Neural progenitor cell (in vitro differentiated cells): Measurements from ENCODE around the gene SMG6.

ENCODE experiments used
- EZH2 ChIP-seq: fragments of 200-600 bp; sonication (generic); IDR thresholded peaks from 2 replicates; pipeline ENCODE4 v1.6.1; 2017; ENCODE audit warnings: antibody characterized with exemption, mild to moderate bottlenecking, moderate library complexity
- EZH2phosphoT487 ChIP-seq: fragments of 200-600 bp; sonication (generic); IDR thresholded peaks from 2 replicates; pipeline ENCODE4 v1.6.1; 2017; ENCODE audit warnings: antibody characterized with exemption
- TF ChIP-seq, protein P1 (sequence below): fragments of 200-600 bp; sonication (generic); IDR thresholded peaks from 2 replicates; pipeline ENCODE4 v1.5.1; 2017; ENCODE audit warnings: antibody characterized with exemption, mild to moderate bottlenecking

- TF ChIP-seq, protein P1, sequence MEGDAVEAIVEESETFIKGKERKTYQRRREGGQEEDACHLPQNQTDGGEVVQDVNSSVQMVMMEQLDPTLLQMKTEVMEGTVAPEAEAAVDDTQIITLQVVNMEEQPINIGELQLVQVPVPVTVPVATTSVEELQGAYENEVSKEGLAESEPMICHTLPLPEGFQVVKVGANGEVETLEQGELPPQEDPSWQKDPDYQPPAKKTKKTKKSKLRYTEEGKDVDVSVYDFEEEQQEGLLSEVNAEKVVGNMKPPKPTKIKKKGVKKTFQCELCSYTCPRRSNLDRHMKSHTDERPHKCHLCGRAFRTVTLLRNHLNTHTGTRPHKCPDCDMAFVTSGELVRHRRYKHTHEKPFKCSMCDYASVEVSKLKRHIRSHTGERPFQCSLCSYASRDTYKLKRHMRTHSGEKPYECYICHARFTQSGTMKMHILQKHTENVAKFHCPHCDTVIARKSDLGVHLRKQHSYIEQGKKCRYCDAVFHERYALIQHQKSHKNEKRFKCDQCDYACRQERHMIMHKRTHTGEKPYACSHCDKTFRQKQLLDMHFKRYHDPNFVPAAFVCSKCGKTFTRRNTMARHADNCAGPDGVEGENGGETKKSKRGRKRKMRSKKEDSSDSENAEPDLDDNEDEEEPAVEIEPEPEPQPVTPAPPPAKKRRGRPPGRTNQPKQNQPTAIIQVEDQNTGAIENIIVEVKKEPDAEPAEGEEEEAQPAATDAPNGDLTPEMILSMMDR: no peak
- TF ChIP-seq EZH2 (no peak), EZH2phosphoT487 (no peak)
Observed at GRCh38 chr17:2197271-2197670, 106.3 kb downstream of the SMG6 start.
